HepG2 (cell line): ENCODE measurements around the gene FAM72C.
"Not testable (repeated sequence)": the region's sequence is repeated elsewhere in the genome, so short reads cannot be mapped to it uniquely, and the experiment has no call there.

Experiments
- EP300 ChIP-seq, 3 experiments: sonication (generic) in 1 of 3; formaldehyde crosslinking in 1 of 3; IDR thresholded peaks; 2 replicates each; pipeline versions ENCODE4 v1.5.1 to v1.6.1; 2011 to 2020; ENCODE audit warnings: low read depth in 2 of 3, low read length in 2 of 3, borderline replicate concordance in 1 of 3, improper control_type of control experiment in 1 of 3, mild to moderate bottlenecking in 1 of 3, missing genetic modification reagents in 1 of 3, moderate library complexity in 1 of 3
- ZC3H13 ChIP-seq: sonication (generic); formaldehyde crosslinking; IDR thresholded peaks from 2 replicates; pipeline ENCODE4 v1.8.1; 2023; ENCODE audit warnings: mild to moderate bottlenecking, missing genetic modification reagents, moderate library complexity
- ZNF850 ChIP-seq: sonication (generic); formaldehyde crosslinking; conservative IDR thresholded peaks from 2 replicates; pipeline ENCODE4 v1.9.0; 2021; ENCODE audit warnings: mild to moderate bottlenecking, missing genetic modification reagents
- TF ChIP-seq, protein P1 (sequence below): sonication (generic); formaldehyde crosslinking; IDR thresholded peaks from 2 replicates; pipeline ENCODE4 v1.5.0; 2020; ENCODE audit warnings: mild to moderate bottlenecking, missing genetic modification reagents, moderate library complexity

DNA sequence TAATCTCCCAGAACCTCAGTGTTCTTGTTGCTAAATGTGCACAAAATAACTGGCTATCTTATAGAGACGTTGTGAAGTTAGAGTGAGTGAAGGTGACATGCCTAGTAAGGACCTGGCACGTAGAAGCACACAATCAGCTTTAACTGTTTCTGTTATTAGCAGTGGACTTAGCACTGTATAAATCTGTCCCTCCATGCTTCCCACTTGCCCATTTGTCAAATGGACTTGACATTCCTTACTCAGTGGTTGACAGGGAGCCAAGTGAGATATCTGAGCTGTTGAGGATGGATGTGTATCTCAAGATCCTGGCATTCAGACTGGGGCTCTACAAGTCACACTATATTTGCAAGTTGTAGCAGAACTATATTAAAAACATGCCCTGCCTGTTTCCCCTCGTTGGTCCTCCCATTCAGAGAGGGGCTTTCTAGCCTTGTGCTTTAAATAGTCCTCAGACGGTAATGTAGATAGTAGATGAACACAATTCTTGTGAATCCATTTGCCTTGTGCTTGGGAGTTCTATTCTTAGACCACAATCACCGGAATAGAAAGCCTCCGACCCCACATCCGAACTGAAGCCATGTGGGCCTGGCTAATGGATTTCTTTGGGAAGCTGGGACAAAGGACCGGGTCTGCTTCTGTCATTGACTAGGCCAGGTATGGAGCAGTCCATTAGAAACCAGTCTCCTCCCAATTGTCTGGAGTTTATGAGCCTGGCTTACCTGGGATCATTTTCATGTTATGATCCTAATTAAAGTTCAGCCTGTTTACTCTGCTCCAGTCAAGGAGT is 43.6 kb upstream of the FAM72C start:
- TF ChIP-seq, protein P1, sequence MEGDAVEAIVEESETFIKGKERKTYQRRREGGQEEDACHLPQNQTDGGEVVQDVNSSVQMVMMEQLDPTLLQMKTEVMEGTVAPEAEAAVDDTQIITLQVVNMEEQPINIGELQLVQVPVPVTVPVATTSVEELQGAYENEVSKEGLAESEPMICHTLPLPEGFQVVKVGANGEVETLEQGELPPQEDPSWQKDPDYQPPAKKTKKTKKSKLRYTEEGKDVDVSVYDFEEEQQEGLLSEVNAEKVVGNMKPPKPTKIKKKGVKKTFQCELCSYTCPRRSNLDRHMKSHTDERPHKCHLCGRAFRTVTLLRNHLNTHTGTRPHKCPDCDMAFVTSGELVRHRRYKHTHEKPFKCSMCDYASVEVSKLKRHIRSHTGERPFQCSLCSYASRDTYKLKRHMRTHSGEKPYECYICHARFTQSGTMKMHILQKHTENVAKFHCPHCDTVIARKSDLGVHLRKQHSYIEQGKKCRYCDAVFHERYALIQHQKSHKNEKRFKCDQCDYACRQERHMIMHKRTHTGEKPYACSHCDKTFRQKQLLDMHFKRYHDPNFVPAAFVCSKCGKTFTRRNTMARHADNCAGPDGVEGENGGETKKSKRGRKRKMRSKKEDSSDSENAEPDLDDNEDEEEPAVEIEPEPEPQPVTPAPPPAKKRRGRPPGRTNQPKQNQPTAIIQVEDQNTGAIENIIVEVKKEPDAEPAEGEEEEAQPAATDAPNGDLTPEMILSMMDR (CRISPR knock-in tag): not testable (repeated sequence)
- not testable (repeated sequence) for TF ChIP-seq ZC3H13 (CRISPR knock-in tag); EP300 (IDR thresholded peaks at IDR 0.05; ENCODE audit: low read depth in 2 of 2, low read length in 2 of 2); EP300 (CRISPR knock-in tag; IDR thresholded peaks at IDR 0.05; ENCODE audit: borderline replicate concordance); ZNF850 (CRISPR knock-in tag)
